Lung (tissue), 4 donors: ENCODE data around the gene CXCR1. TPM values are rescaled to one million over a fixed set of nuclear protein-coding genes. Genes with fewer than 3 reads are reported as not detected.

Experiments used
- polyA plus RNA-seq, 2 donors: library from polyadenylated mRNA; stranded (reverse); fragments of 200-250 nt; gene quantifications; one replicate each; pipeline ENCODE4 v1.2.1, GENCODE V29; 2013
- total RNA-seq, 2 donors: library from RNA; depleted of rRNA in 1 of 2; stranded (reverse); fragments of >200 nt in 1 of 2; gene quantifications; one replicate each; pipeline ENCODE4 v1.2.1, GENCODE V29; 2014 to 2021
- donor health status: Bipolar disorder and iron deficiency.
- donor health status: healthy.
- donor health status: DM: yes; HTN: yes; CAD: no.

CXCR1 gene
- total and polyA plus RNA-seq, 4 donors = 0.47 to 49.0 (median 4.2) TPM

Other genes starting within 250 kb of the CXCR1 start
- gene TNS1, start 164.0 kb downstream of the CXCR1 start, total RNA-seq = 100 to 1,000 TPM; 308 to 377 TPM
- 100 to 1,000 TPM in 1 of 2 donors, 10 to 100 TPM in 1; 67.0 to 108 TPM for gene TNS1, start 164.0 kb downstream of the CXCR1 start, polyA plus RNA-seq
- gene RUFY4, start 97.7 kb downstream of the CXCR1 start, total RNA-seq = under 1 TPM; 0.15 to 0.31 TPM
- under 1 TPM; 0.43 to 0.57 TPM for gene RUFY4, start 97.7 kb downstream of the CXCR1 start, polyA plus RNA-seq
- gene CXCR2, start 40.9 kb downstream of the CXCR1 start, total RNA-seq = 1 to 10 TPM; 1.6 to 7.4 TPM
- gene CXCR2, start 40.9 kb downstream of the CXCR1 start, polyA plus RNA-seq = 10 to 100 TPM in 1 of 2 donors, under 1 TPM in 1; 0.73 to 31.5 TPM
- gene ARPC2, start 50.2 kb upstream of the CXCR1 start, total RNA-seq = 100 to 1,000 TPM; 284 to 332 TPM
- 100 to 1,000 TPM; 190 to 490 TPM for gene ARPC2, start 50.2 kb upstream of the CXCR1 start, polyA plus RNA-seq
- 1 to 10 TPM in 1 of 2 donors, under 1 TPM in 1; 0.60 to 3.2 TPM for gene GPBAR1, start 94.1 kb upstream of the CXCR1 start, total RNA-seq
- gene GPBAR1, start 94.1 kb upstream of the CXCR1 start, polyA plus RNA-seq = 1 to 10 TPM; 1.0 to 3.3 TPM
- gene AAMP, start 103.2 kb upstream of the CXCR1 start, total RNA-seq = 100 to 1,000 TPM in 1 of 2 donors, 10 to 100 TPM in 1; 72.9 to 193 TPM
- gene AAMP, start 103.2 kb upstream of the CXCR1 start, polyA plus RNA-seq = 10 to 100 TPM; 62.0 to 84.2 TPM
- 100 to 1,000 TPM in 1 of 2 donors, 10 to 100 TPM in 1; 83.8 to 119 TPM for gene PNKD, start 103.6 kb upstream of the CXCR1 start, total RNA-seq
- 100 to 1,000 TPM; 110 to 137 TPM for gene PNKD, start 103.6 kb upstream of the CXCR1 start, polyA plus RNA-seq
- gene TMBIM1, start 125.5 kb upstream of the CXCR1 start, total RNA-seq = 100 to 1,000 TPM; 106 to 258 TPM
- 100 to 1,000 TPM in 1 of 2 donors, 10 to 100 TPM in 1; 92.1 to 188 TPM for gene TMBIM1, start 125.5 kb upstream of the CXCR1 start, polyA plus RNA-seq
- 10 to 100 TPM in 1 of 2 donors, 1 to 10 TPM in 1; 5.6 to 12.8 TPM for gene CATIP, start 189.9 kb upstream of the CXCR1 start, total RNA-seq
- 1 to 10 TPM; 5.6 to 6.3 TPM for gene CATIP, start 189.9 kb upstream of the CXCR1 start, polyA plus RNA-seq
- gene SLC11A1, start 215.3 kb upstream of the CXCR1 start, total RNA-seq = 100 to 1,000 TPM in 1 of 2 donors, 10 to 100 TPM in 1; 57.6 to 262 TPM
- gene SLC11A1, start 215.3 kb upstream of the CXCR1 start, polyA plus RNA-seq = 100 to 1,000 TPM; 206 to 359 TPM
- gene CTDSP1, start 232.9 kb upstream of the CXCR1 start, total RNA-seq = 100 to 1,000 TPM; 155 to 183 TPM
- gene CTDSP1, start 232.9 kb upstream of the CXCR1 start, polyA plus RNA-seq = 100 to 1,000 TPM; 113 to 123 TPM